Measurements from ENCODE around the gene TMEM132D.

- TF ChIP-seq CTCF (IDR thresholded peaks at IDR 0.05): no peak
- TF ChIP-seq POLR2A (IDR thresholded peaks at IDR 0.05): no peak
These were observed 463.5 kb downstream of the TMEM132D start for GRCh38 chr12:129440278-129440677.
